IMR-90 (cell line): ENCODE measurements around the gene IRAK1. TPM values are rescaled to one million over a fixed set of nuclear protein-coding genes. Genes with fewer than 3 reads are reported as not detected.

Source experiments
- ATAC-seq: fragments of 200-7000 bp; cut with Tn5 transposase; 2 replicates; pipeline ENCODE4 v1.9.1; 2020; ENCODE audit warnings: low read depth, mild to moderate bottlenecking, moderate library complexity
- BruUV-seq: library from RNA; stranded (reverse); fragments of 400-500 nt; replicated peaks from 2 replicates; lab custom pipeline; 2021; lab: Mats Ljungman, UMichigan
- CTCF ChIA-PET: fragments of 300-600 bp; formaldehyde crosslinking; extraction: SDS; loops from one replicate; lab custom pipeline; 2021; ENCODE audit warnings: antibody characterized with exemption; lab: Yijun Ruan, JAX
- POLR2A ChIA-PET: fragments of 300-600 bp; sonication (Branson Sonifier 250); formaldehyde crosslinking; loops from one replicate; lab custom pipeline; 2022; ENCODE audit warnings: antibody characterized with exemption; ENCODE audit not compliant: unreplicated experiment; lab: Charles Lee
- DNase-seq: peaks from one replicate; pipeline ENCODE4 v3.0.0; 2013
- H2AFZ ChIP-seq: replicated peaks from 2 replicates; pipeline ENCODE3; 2013; ENCODE audit warnings: low read length, mild to moderate bottlenecking; ENCODE audit not compliant: poor library complexity
- H2AK5ac ChIP-seq: 2 replicates; pipeline ENCODE4 v1.6.1; 2013; ENCODE audit warnings: low read depth, low read length, inconsistent platforms
- H2AK9ac ChIP-seq: replicated peaks from 2 replicates; pipeline ENCODE3; 2013; ENCODE audit warnings: mild to moderate bottlenecking, low read depth, low read length, moderate library complexity; ENCODE audit not compliant: poor library complexity
- H2BK120ac ChIP-seq: 2 replicates; pipeline ENCODE4 v1.6.1; 2013; ENCODE audit warnings: low read depth, low read length, inconsistent platforms
- H2BK15ac ChIP-seq: 3 replicates; pipeline ENCODE4 v1.6.1; 2013; ENCODE audit warnings: low read depth, low read length, inconsistent platforms
- H2BK20ac ChIP-seq: 2 replicates; pipeline ENCODE4 v1.6.1; 2013; ENCODE audit warnings: low read depth, mild to moderate bottlenecking, inconsistent platforms, low read length, moderate library complexity
- H2BK5ac ChIP-seq: 2 replicates; pipeline ENCODE4 v1.6.1; 2013; ENCODE audit warnings: mild to moderate bottlenecking, low read depth, low read length, inconsistent platforms; ENCODE audit not compliant: poor library complexity, severe bottlenecking
- H3K14ac ChIP-seq: replicated peaks from 2 replicates; pipeline ENCODE4 v1.6.1; 2013; ENCODE audit warnings: low read depth, low read length, inconsistent platforms
- H3K18ac ChIP-seq: 2 replicates; pipeline ENCODE4 v1.6.1; 2013; ENCODE audit warnings: low read depth, low read length, control low read depth
- H3K23ac ChIP-seq: 2 replicates; pipeline ENCODE4 v1.6.1; 2013; ENCODE audit warnings: low read depth, low read length, inconsistent platforms
- H3K27ac ChIP-seq: 2 replicates; pipeline ENCODE4 v1.5.1; 2013; ENCODE audit warnings: mild to moderate bottlenecking, control low read depth, low read length; ENCODE audit not compliant: insufficient read depth
- H3K27me3 ChIP-seq: 2 replicates; pipeline ENCODE4 v1.6.1; 2013; ENCODE audit warnings: low read length; ENCODE audit not compliant: control insufficient read depth, insufficient read depth
- H3K36me3 ChIP-seq: 2 replicates; pipeline ENCODE4 v1.6.1; 2013; ENCODE audit warnings: low read length, mixed read lengths; ENCODE audit not compliant: control insufficient read depth, insufficient read depth
- H3K4ac ChIP-seq: 2 replicates; pipeline ENCODE4 v1.6.1; 2013; ENCODE audit warnings: low read depth, low read length, inconsistent platforms
- H3K4me1 ChIP-seq: 2 replicates; pipeline ENCODE4 v1.6.1; 2013; ENCODE audit warnings: low read length, mixed read lengths; ENCODE audit not compliant: control insufficient read depth, insufficient read depth
- H3K4me2 ChIP-seq: 2 replicates; pipeline ENCODE4 v1.6.1; 2013; ENCODE audit warnings: low read depth, mild to moderate bottlenecking, control low read depth, low read length, moderate library complexity
- H3K4me3 ChIP-seq: 2 replicates; pipeline ENCODE4 v1.5.1; 2013; ENCODE audit warnings: low read depth, mild to moderate bottlenecking, control low read depth, low read length, moderate library complexity; ENCODE audit not compliant: insufficient read depth
- H3K56ac ChIP-seq: 2 replicates; pipeline ENCODE4 v1.6.1; 2013; ENCODE audit warnings: low read length, inconsistent platforms; ENCODE audit not compliant: insufficient read depth; ENCODE audit errors: extremely low read depth
- H3K79me1 ChIP-seq, 2 experiments: 2 replicates each; pipeline ENCODE4 v1.6.1; 2013; ENCODE audit warnings: low read length in 2 of 2, inconsistent platforms in 1 of 2, low read depth in 1 of 2
- H3K9ac ChIP-seq: 2 replicates; pipeline ENCODE4 v1.6.1; 2013; ENCODE audit warnings: low read depth, low read length, control low read depth
- H3K9me1 ChIP-seq: 2 replicates; pipeline ENCODE4 v1.6.1; 2013; ENCODE audit warnings: low read length, inconsistent platforms; ENCODE audit not compliant: insufficient read depth
- H3K9me3 ChIP-seq: 2 replicates; pipeline ENCODE4 v1.6.1; 2013; ENCODE audit warnings: low read length; ENCODE audit not compliant: control insufficient read depth, insufficient read depth
- H4K20me1 ChIP-seq: 2 replicates; pipeline ENCODE4 v1.6.1; 2013; ENCODE audit warnings: low read length, inconsistent platforms; ENCODE audit not compliant: insufficient read depth
- H4K5ac ChIP-seq: 2 replicates; pipeline ENCODE4 v1.6.1; 2013; ENCODE audit warnings: mild to moderate bottlenecking, low read depth, low read length, control low read depth
- H4K8ac ChIP-seq, 2 experiments: 2 replicates each; pipeline ENCODE4 v1.6.1; 2013; ENCODE audit warnings: low read depth in 2 of 2, low read length in 2 of 2, control low read depth in 1 of 2, inconsistent platforms in 1 of 2
- H4K91ac ChIP-seq: 2 replicates; pipeline ENCODE4 v1.6.1; 2013; ENCODE audit warnings: low read depth, low read length, inconsistent platforms; ENCODE audit not compliant: insufficient read depth
- BHLHE40 ChIP-seq: fragments of 150-350 bp; IDR thresholded peaks from 2 replicates; pipeline ENCODE4 v1.6.1; 2016; ENCODE audit warnings: mild to moderate bottlenecking, low read depth, low read length
- CEBPB ChIP-seq: IDR thresholded peaks from 2 replicates; pipeline ENCODE4 v1.6.1; 2012; ENCODE audit warnings: low read depth, low read length, improper control_type of control experiment
- ELK1 ChIP-seq: fragments of 150-350 bp; IDR thresholded peaks from 2 replicates; pipeline ENCODE4 v1.6.1; 2016; ENCODE audit warnings: low read depth, mild to moderate bottlenecking, low read length, moderate library complexity, borderline replicate concordance
- FOS ChIP-seq: fragments of 150-350 bp; IDR thresholded peaks from 2 replicates; pipeline ENCODE4 v1.6.1; 2016; ENCODE audit warnings: low read depth, low read length
- MAFK ChIP-seq: IDR thresholded peaks from 2 replicates; pipeline ENCODE4 v1.6.1; 2012; ENCODE audit warnings: low read depth, low read length, improper control_type of control experiment
- MXI1 ChIP-seq: IDR thresholded peaks from 2 replicates; pipeline ENCODE4 v1.6.1; 2012; ENCODE audit warnings: low read depth, mild to moderate bottlenecking, low read length, moderate library complexity, borderline replicate concordance
- RAD21 ChIP-seq: IDR thresholded peaks from 2 replicates; pipeline ENCODE4 v1.6.1; 2012; ENCODE audit warnings: low read length, improper control_type of control experiment
- RCOR1 ChIP-seq: IDR thresholded peaks from 2 replicates; pipeline ENCODE4 v1.6.1; 2012; ENCODE audit warnings: mild to moderate bottlenecking, low read length, improper control_type of control experiment; ENCODE audit not compliant: insufficient replicate concordance
- SMC3 ChIP-seq: fragments of 150-350 bp; IDR thresholded peaks from 2 replicates; pipeline ENCODE4 v1.6.1; 2016; ENCODE audit warnings: low read depth, mild to moderate bottlenecking, antibody characterized with exemption, low read length, moderate library complexity
- USF2 ChIP-seq: fragments of 150-350 bp; IDR thresholded peaks from 2 replicates; pipeline ENCODE4 v1.6.1; 2017; ENCODE audit warnings: mild to moderate bottlenecking, antibody characterized with exemption, low read length, low read depth
- WGBS, 2 experiments: methylation state at CpG; one replicate each; pipeline versions ENCODE4 v1.1.5 to v1.1.7; 2013; ENCODE audit warnings: missing lambda C conversion rate in 2 of 2; ENCODE audit not compliant: insufficient read length in 1 of 2; ENCODE audit errors: extremely low coverage in 2 of 2; 5-methylcytosine and 5-hydroxymethylcytosine counted together
- dilution Hi-C: fragments of 300-500 bp; cut with HindIII; formaldehyde crosslinking; loops from one replicate; pipeline ENCODE4 v1.14.3; 2018; ENCODE audit warnings: low sequenced_read_pairs; ENCODE audit not compliant: unreplicated experiment
- in situ Hi-C: fragments of 300-500 bp; cut with MboI; formaldehyde crosslinking; loops from 3 replicates; pipeline ENCODE4 v1.14.3; 2019; ENCODE audit warnings: low sequenced_read_pairs, inconsistent platforms, mixed read lengths
- intact Hi-C: fragments of 100-400 bp; cut with micrococcal nuclease; formaldehyde crosslinking; loops from 2 replicates; pipeline ENCODE4 v1.10.0; 2022
- polyA plus RNA-seq, 3 experiments: library from polyadenylated mRNA; depleted of rRNA; stranded (reverse); fragments of >200 nt; gene quantifications; 2 replicates each; pipeline ENCODE4 v1.2.3, GENCODE V29; 2012; ENCODE audit warnings: low replicate concordance in 1 of 3
- total RNA-seq: library from RNA; depleted of rRNA; stranded (reverse); fragments of >200 nt; gene quantifications from 2 replicates; pipeline ENCODE4 v1.2.3, GENCODE V29; 2012

IRAK1 gene
- total and polyA plus RNA-seq, 2 of the 4 experiments (the other 2 are of a cell fraction) = 33.3 to 50.2 TPM

- no peak for TF ChIP-seq ELK1
- no peak for TF ChIP-seq USF2
- TF ChIP-seq RAD21 = no peak
- TF ChIP-seq RCOR1 = no peak
- no peak for TF ChIP-seq CEBPB
- no peak for TF ChIP-seq FOS
- no peak for TF ChIP-seq MAFK
- TF ChIP-seq SMC3 = no peak
- no peak for TF ChIP-seq MXI1
- TF ChIP-seq BHLHE40 = no peak
- no peak overlapping the region for H4K5ac ChIP-seq
- POLR2A ChIA-PET = no interaction called here
- BruUV-seq = no TSS peak
- no peaks in the 10 kb centered on the region for H3K9me3 ChIP-seq
- no peaks in the 10 kb centered on the region; a peak in 1 of 4 replicates for H3K79me1 ChIP-seq
- H2AK5ac ChIP-seq = no peak overlapping the region
- H3K9ac ChIP-seq = no peak overlapping the region
- H4K20me1 ChIP-seq = no peaks in the 10 kb centered on the region
- H2BK120ac ChIP-seq = no peak overlapping the region
- CTCF ChIA-PET = no interaction called here
- no peak overlapping the region for H3K4ac ChIP-seq
- ATAC-seq (no peak), DNase-seq (no peak)
- no peak overlapping the region for H3K23ac ChIP-seq
- no peak overlapping the region for H3K18ac ChIP-seq
- H2BK5ac ChIP-seq = no peak overlapping the region
- H3K4me1 ChIP-seq = no peaks in the 10 kb centered on the region
- H4K91ac ChIP-seq = no peak overlapping the region
- no peak overlapping the region for H2BK15ac ChIP-seq
- no peak overlapping the region for H3K4me3 ChIP-seq
- dilution Hi-C loops = no loop called here
- no peaks in the 10 kb centered on the region for H3K9me1 ChIP-seq
- no peak overlapping the region for H4K8ac ChIP-seq
- H2AFZ ChIP-seq = no peak overlapping the region
- H3K27ac ChIP-seq = no peak overlapping the region
- no peak overlapping the region for H3K56ac ChIP-seq
- H3K14ac ChIP-seq = no peak overlapping the region
- intact Hi-C loops = no loop called here
- no peak overlapping the region for H3K4me2 ChIP-seq
- in situ Hi-C loops = no loop called here
- no peak overlapping the region for H2AK9ac ChIP-seq
- no peaks in the 10 kb centered on the region for H3K27me3 ChIP-seq
- WGBS, 2 experiments = 77% methylated on average over 7 of the region's 18 CpGs; no CpG with 5 or more reads in 1 of the 2 experiments
- peaks cover 14% of the 10 kb centered on the region for H3K36me3 ChIP-seq
- H2BK20ac ChIP-seq = no peak overlapping the region
Observed at GRCh38 chrX:154011376-154012335, 8.0 kb downstream of the IRAK1 start.
